ENCODE results near the gene SLC25A44. TPM values are rescaled to one million over a fixed set of nuclear protein-coding genes. Genes with fewer than 3 reads are reported as not detected.

Gene SLC25A44
- total RNA-seq, 3 donors from 2014 or later: 19.8 to 31.1 (median 24.8) TPM

- ATAC-seq (no peak), DNase-seq (no peak)
- no peaks in the 10 kb centered on the region for H3K9me3 ChIP-seq
- H3K4me1 ChIP-seq (ENCODE audit: low read depth): no peaks in the 10 kb centered on the region
- TF ChIP-seq CTCF (IDR thresholded peaks at IDR 0.05): no peak
- no peak overlapping the region for H3K4me3 ChIP-seq
- intact Hi-C loops (cut with DNase I, micrococcal nuclease): no loop called here
- H3K36me3 ChIP-seq (ENCODE audit: low read depth): no peaks in the 10 kb centered on the region
Observed at GRCh38 chr1:156236164-156236563, 42.3 kb downstream of the SLC25A44 start.

- no peaks in the 10 kb centered on the region for H3K4me1 ChIP-seq (ENCODE audit: low read depth)
- ATAC-seq (no peak), DNase-seq (no peak)
- H3K9me3 ChIP-seq: no peaks in the 10 kb centered on the region
- intact Hi-C loops (cut with DNase I, micrococcal nuclease): no loop called here
- H3K36me3 ChIP-seq (ENCODE audit: low read depth): no peaks in the 10 kb centered on the region
- no peak for TF ChIP-seq CTCF (IDR thresholded peaks at IDR 0.05)
- H3K4me3 ChIP-seq: no peak overlapping the region
Observed at GRCh38 chr1:156238248-156238647, 44.3 kb downstream of the SLC25A44 start.

GRCh38 chr1:156241311-156241811 lies 47.5 kb downstream of the SLC25A44 start:
- Histone ChIP-seq H3K36me3 (ENCODE audit: low read depth) (no peaks in the 10 kb centered on the region), H3K9me3 (no peaks in the 10 kb centered on the region), H3K4me1 (ENCODE audit: low read depth) (peaks cover 11% of the 10 kb centered on the region), H3K4me3 (no peak overlapping the region)
- no peak for TF ChIP-seq CTCF (IDR thresholded peaks at IDR 0.05)
- ATAC-seq (no peak), DNase-seq (no peak)
- intact Hi-C loops (cut with DNase I, micrococcal nuclease): no loop called here

GRCh38 chr1:156241926-156242325 lies 48.0 kb downstream of the SLC25A44 start, which contains the start of gene BGLAP:
Gene BGLAP, plus strand, starts transcription at chr1:156242184. Its CDS starts 48 bp downstream, at chr1:156242232.
- DNase-seq (no peak), ATAC-seq (no peak)
- intact Hi-C loops (cut with DNase I, micrococcal nuclease): no loop called here
- H3K4me1 ChIP-seq (ENCODE audit: low read depth): peaks cover 11% of the 10 kb centered on the region
- TF ChIP-seq CTCF (IDR thresholded peaks at IDR 0.05): no peak
- H3K9me3 ChIP-seq: no peaks in the 10 kb centered on the region
- H3K36me3 ChIP-seq (ENCODE audit: low read depth): no peaks in the 10 kb centered on the region
- H3K4me3 ChIP-seq: no peak within 1 kb of the TSS

DNA sequence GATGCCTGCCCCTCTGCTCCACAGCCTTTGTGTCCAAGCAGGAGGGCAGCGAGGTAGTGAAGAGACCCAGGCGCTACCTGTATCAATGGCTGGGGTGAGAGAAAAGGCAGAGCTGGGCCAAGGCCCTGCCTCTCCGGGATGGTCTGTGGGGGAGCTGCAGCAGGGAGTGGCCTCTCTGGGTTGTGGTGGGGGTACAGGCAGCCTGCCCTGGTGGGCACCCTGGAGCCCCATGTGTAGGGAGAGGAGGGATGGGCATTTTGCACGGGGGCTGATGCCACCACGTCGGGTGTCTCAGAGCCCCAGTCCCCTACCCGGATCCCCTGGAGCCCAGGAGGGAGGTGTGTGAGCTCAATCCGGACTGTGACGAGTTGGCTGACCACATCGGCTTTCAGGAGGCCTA lies 48.8 kb downstream of the SLC25A44 start:
- H3K4me1 ChIP-seq (ENCODE audit: low read depth): peaks cover 16% of the 10 kb centered on the region
- H3K36me3 ChIP-seq (ENCODE audit: low read depth): no peaks in the 10 kb centered on the region
- no peaks in the 10 kb centered on the region for H3K9me3 ChIP-seq
- intact Hi-C loops (cut with DNase I, micrococcal nuclease): no loop called here
- H3K4me3 ChIP-seq: no peak overlapping the region
- ATAC-seq (no peak), DNase-seq (no peak)
- no peak for TF ChIP-seq CTCF (IDR thresholded peaks at IDR 0.05)

DNA sequence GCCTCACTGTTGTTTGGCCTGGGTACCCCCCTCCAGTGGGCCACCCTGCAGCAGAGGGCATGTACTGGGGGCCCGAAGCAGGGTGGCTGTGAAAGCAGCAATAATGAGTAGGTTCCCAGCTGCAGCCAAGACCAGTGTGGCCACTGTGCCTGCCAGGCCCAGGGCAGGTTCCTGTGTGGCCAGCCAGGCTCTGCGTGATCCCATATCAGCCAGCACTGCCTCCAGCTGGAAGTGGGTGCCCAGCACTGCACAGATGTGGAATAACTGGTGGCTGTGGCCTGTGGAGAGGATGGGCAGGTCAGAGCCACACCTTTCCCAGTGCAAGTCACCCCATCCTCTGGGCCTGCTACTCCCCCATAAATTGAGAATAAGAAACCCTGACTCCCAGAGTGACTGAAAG lies 50.2 kb downstream of the SLC25A44 start:
- DNase-seq (no peak), ATAC-seq (no peak)
- H3K4me1 ChIP-seq (ENCODE audit: low read depth): peaks cover 16% of the 10 kb centered on the region
- intact Hi-C loops (cut with DNase I, micrococcal nuclease): no loop called here
- no peak overlapping the region for H3K4me3 ChIP-seq
- H3K9me3 ChIP-seq: no peaks in the 10 kb centered on the region
- no peaks in the 10 kb centered on the region for H3K36me3 ChIP-seq (ENCODE audit: low read depth)
- TF ChIP-seq CTCF (IDR thresholded peaks at IDR 0.05): no peak

All from mucosa of descending colon (tissue), 3 donors.